H7 (cell line): ENCODE results near the gene CAV2. TPM values are rescaled to one million over a fixed set of nuclear protein-coding genes. Genes with fewer than 3 reads are reported as not detected.
A peak's percentile ranks its signal among the peaks of the same experiment; 100 is the strongest.

ENCODE experiments used
- DNase-seq: peaks from one replicate; pipeline ENCODE4 v3.0.0; 2012
- H3K27me3 ChIP-seq: 2 replicates; pipeline ENCODE4 v1.6.0; 2011; ENCODE audit warnings: mild to moderate bottlenecking, low read length; ENCODE audit not compliant: control insufficient read depth, insufficient read depth
- H3K36me3 ChIP-seq: replicated peaks from 2 replicates; pipeline ENCODE4 v1.5.1; 2011; ENCODE audit warnings: low read length; ENCODE audit not compliant: control insufficient read depth, insufficient read depth
- H3K4me3 ChIP-seq: 2 replicates; pipeline ENCODE4 v1.5.1; 2011; ENCODE audit warnings: low read depth, mild to moderate bottlenecking, control low read depth, low read length, moderate library complexity; ENCODE audit not compliant: insufficient read depth
- total RNA-seq: library from RNA; depleted of rRNA; stranded (reverse); fragments of >200 nt; shearing (Covaris generic); gene quantifications from 2 replicates; pipeline ENCODE4 v1.2.3, GENCODE V29; 2014

The CAV2 gene
- total RNA-seq, 1 experiment from 2014 or later: 8.0 TPM

DNA sequence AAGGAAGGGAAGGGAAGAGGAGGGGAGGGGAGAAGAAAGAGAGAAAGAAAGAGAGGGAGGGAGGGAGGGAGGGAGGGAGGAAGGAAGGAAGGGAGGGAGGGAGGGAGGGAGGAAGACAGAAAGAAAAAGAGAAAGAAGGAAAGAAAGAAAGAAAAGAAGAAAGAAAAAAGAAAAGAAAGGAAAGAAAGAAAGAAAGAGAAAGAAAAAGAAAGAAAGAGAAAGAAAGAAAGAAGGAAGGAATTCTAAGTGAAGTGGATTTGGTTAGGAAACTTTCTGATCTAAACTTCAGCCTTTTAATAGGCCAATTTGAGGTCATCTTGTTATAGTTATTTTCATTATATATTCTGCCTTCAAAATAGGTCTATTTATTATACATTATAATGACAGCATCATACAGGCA is 4.3 kb downstream of the CAV2 start:
- Histone ChIP-seq H3K27me3 (peaks cover 6% of the 10 kb centered on the region), H3K36me3 (no peaks in the 10 kb centered on the region; the same call in 1 of the 2 replicates), H3K4me3 (no peak overlapping the region)
- no peak for DNase-seq

DNA sequence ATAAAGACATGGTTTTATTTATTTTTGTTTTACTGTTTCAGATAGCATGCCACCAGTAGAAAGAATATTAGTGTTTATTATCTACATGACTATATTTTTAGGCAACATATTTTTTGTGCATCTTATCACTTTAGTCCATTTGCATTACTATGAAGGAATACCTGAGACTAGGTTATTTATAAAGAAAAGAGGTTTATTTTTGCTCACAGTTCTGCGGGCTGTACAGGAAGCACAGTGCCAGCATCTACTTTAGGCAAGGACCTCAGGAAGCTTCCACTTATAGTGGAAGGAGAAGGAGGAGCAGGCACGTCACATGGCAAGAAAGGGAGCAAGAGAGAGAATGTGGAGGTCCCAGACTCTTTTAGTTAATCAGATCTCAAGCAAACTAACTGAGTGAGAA is 5.7 kb downstream of the CAV2 start:
- no peak for DNase-seq
- H3K36me3 ChIP-seq: no peaks in the 10 kb centered on the region; the same call in 1 of the 2 replicates
- H3K4me3 ChIP-seq: no peak overlapping the region

DNA sequence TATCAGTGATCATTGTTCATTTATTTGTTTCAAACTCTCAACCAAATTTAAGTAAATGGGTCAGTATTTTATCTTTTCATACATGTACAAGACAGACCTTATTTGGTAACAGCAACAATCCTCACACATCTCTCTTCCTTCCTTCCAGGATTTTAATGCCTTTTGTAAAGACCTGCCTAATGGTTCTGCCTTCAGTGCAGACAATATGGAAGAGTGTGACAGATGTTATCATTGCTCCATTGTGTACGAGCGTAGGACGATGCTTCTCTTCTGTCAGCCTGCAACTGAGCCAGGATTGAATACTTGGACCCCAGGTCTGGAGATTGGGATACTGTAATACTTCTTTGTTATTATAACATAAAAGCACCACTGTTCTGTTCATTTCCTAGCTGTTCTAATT is 6.3 kb downstream of the CAV2 start:
- no peaks in the 10 kb centered on the region for H3K27me3 ChIP-seq
- H3K36me3 ChIP-seq: no peaks in the 10 kb centered on the region; the same call in 1 of the 2 replicates
- DNase-seq: no peak
- no peak overlapping the region for H3K4me3 ChIP-seq

More for the DNA sequence above, 5.7 kb downstream of the CAV2 start:
- peaks cover 3% of the 10 kb centered on the region for H3K27me3 ChIP-seq

DNA sequence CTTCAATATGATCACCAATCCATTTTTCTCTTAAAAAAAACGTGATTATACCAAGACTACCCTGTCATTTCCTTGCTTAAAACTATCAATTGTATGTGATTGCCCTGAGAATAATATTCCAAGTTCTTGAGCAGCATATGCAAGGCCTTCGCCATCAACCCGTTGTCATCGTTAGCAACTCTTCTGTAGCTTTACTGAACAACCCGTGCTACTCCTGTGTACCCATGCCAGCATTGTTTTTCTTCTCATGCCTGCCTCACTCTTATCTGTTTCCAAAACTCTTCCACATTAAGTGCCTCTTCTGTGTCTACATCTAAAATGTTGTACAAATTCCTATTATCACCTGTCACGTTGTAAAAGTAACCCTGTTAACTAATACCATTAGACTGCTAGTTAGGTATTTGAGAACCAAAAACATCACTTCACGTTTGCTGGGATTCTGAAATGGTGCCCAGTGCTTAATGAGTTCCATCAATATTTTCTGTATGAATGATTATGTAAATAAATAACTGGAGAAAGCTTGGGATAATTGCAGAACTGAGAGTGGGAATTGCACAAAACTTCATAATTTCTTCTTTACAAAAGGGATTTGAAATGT is 10.5 kb downstream of the CAV2 start:
- Histone ChIP-seq H3K36me3 (no peaks in the 10 kb centered on the region; the same call in 1 of the 2 replicates), H3K27me3 (no peaks in the 10 kb centered on the region), H3K4me3 (no peak overlapping the region)
- no peak for DNase-seq

DNA sequence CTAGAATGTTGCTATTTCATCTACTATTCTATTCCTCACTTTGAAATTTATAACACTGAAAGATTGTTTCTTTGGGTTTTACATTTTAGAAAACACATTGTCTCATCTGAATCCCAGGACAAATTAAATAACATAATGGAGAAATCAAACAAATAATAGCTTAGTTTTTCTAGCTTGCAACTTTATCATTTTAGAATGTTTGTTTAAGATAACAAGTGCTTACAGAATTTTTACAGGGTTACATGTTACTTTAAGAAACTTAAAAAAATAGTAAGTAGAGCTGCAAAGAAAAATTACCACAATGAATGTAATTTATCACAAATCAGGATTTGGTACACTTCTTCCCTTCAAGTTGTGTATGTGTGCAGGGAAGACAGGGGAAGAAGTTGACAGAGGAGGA is 11.3 kb downstream of the CAV2 start:
- Histone ChIP-seq H3K27me3 (no peaks in the 10 kb centered on the region), H3K36me3 (no peaks in the 10 kb centered on the region; the same call in 1 of the 2 replicates), H3K4me3 (no peak overlapping the region)
- no peak for DNase-seq

DNA sequence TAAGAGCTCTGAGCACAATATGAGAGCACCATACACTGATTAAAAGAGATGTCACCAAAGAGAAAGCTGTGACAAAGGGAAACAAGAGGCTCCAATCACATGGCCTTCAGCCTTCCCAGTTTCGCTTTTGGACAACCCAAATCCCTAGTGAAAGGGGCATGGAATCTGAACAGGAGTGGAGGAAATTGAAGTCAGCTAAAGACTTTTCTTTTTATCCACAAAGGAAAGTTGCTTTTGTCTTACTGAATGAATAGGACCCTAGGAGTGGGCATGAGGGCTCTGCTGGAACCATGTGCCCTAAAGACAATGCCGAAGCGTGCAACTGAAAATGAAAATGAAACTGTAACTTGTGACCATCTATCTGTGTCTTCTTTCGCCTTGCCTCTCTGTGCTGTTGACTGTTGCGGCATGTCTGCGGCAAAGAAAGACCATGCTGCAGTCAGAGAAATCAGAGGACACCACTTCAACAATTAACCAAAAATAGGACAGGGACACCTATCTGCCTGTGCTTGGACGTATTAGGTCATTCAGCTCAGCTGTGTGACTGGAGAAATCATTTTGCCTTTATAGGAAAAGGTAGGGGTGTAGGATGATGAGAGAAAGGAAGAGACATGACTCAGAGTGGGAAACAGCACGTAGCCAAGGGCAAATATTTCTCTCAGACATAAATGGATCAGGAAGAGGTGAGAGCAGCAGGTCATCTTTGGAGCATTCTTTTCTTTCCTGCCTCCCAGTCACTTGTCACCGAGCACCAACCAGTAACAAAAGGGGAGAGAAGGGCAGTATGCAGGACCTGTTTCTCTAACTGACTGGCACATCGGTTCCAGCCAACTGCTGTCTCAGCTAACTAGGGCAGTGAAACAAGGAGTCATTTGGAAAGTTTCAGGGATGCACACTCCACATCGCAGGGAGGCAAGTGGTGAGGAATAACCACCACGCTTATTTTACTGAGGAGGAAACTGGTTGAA is 12.3 kb downstream of the CAV2 start:
- Histone ChIP-seq H3K4me3 (no peak overlapping the region), H3K27me3 (no peaks in the 10 kb centered on the region), H3K36me3 (no peaks in the 10 kb centered on the region)
- DNase-seq: no peak

DNA sequence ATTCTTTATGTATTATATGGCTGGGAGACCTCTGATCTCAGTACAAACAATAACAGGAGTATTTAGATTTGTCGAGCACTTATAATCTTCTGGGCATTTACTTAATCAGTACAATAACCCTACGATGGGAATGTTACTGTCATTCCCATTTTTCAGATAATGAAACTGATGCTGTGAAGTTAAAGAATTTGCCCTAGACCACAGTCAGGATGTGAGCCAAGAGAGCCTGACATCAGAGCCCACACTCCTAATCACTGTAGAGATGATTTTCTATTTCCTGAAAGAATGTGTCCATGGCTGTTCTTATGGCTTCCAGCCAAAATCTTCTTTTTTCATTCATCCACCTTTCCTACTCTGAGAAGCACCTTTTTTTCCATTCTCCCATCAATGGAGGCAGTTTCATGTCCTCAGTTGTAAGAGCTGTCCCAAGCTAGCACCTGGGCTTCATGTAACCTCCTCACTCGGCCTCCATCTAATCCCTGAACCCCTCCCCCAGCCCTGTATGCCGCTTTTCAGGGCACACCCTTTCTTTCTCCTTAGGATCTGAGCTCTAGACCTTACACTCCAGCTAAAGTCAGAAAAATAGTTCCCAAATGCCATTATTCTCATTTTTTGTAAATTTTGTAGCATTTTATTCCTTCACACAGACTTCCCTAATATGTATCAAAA is 13.1 kb downstream of the CAV2 start:
- H3K36me3 ChIP-seq: no peaks in the 10 kb centered on the region
- DNase-seq: no peak
- no peak overlapping the region for H3K4me3 ChIP-seq
- H3K27me3 ChIP-seq: no peaks in the 10 kb centered on the region

DNA sequence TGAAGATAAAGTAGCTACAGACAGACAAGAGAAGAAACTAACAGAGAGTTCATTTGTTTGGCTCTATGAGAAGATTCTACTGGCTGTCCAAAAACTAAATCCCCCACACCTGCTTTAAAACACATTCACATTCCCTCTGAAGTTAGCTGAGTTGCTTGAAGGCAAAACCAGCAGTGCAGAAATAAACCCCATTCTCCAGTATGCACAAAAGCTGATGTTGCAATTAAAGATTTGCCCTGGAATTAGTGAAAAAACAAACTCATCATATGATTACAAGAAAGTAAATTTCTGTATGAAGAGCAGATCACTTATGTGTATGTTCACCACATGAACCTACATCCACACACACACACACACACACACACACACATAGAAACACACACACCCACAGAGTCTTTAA is 16.0 kb downstream of the CAV2 start:
- Histone ChIP-seq H3K27me3 (no peaks in the 10 kb centered on the region), H3K4me3 (no peak overlapping the region), H3K36me3 (no peaks in the 10 kb centered on the region)
- no peak for DNase-seq

DNA sequence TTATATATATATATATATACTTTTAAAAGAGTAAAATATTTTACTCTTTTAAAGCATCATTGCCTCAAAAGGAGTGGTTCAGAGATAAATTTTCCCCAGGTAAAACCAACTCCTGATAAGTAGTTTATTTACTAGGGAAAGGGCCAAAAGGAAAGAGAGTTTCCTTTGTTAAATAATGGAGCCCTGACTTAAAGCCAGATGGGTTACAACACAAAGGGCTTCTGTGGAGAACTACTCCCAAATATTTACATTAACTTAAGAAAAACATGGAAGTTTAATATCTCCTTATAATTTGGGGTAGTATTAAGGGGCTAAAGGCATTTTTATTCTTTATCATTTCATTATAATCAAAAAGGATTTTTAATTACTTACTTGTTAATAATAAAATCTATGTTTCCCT is 16.8 kb downstream of the CAV2 start:
- DNase-seq: no peak
- Histone ChIP-seq H3K4me3 (no peak overlapping the region), H3K27me3 (no peaks in the 10 kb centered on the region), H3K36me3 (no peaks in the 10 kb centered on the region)

DNA sequence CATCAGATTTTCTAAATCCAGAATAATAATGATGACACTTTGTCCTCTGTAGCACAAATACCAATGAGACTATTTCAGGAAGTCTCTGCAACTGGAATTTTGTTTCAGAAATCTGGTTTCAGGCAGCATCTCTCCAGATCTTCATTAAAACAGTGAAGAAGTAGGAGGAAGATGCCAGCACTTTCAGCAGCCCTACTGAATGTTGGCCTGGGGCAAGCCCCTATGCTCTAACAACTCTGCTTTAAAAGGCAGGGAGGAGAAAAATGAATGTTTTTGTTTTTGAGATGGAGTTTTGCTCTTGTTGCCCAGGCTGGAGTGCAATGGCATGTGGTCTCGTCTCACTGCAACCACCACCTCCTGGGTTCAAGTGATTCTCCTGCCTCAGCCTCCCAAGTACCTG is 18.1 kb downstream of the CAV2 start:
- Histone ChIP-seq H3K27me3 (no peaks in the 10 kb centered on the region), H3K36me3 (no peaks in the 10 kb centered on the region), H3K4me3 (no peak overlapping the region)
- DNase-seq: no peak

DNA sequence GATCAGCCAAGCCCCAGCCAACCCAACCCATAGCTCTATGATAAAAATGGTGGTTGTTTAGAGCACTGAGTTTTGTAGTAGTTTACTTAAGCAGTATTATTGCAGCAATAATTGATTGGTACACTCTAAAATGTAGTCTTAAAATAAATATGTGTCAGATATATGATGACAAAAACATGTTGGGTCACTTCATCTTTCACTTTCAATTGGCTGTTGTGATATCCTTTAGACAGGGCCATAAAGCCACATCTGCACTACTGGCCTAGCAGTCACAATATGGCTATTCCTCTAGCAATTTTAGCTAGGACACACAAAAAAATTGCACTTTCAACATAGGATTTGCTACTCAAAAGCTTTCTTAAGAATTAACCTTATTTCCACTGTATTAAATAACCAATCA is 19.4 kb downstream of the CAV2 start:
- Histone ChIP-seq H3K36me3 (no peaks in the 10 kb centered on the region), H3K4me3 (no peak overlapping the region), H3K27me3 (no peaks in the 10 kb centered on the region)
- no peak for DNase-seq

DNA sequence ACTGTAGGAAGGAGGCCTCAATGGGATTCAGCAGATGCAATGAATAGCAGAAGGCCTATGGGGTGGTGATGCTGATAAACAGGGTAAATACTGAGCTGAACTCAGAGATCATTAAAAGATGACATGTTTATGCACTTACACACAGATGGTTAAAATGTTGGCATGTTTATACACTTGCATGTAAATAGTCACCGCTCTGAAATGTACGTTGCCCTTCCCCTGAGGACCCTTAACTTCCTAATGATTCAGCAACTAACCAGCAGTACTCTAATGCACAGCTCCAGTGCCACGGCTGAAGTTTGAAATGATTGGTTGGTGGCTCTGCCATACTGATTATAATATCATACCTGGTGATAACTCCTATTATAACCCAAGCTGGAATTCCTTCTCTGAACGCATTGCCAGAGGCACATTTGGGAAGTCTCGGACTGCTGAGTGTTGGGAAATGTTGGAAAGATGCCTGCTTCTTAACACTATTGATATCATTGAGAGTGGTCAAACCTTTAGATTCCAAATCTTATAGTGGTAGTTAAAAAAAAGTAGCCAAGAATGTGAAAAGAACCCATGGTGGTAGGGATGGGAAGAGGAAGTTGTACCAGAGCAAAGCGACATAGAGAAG is 21.6 kb downstream of the CAV2 start:
- no peak overlapping the region for H3K4me3 ChIP-seq
- H3K36me3 ChIP-seq: no peaks in the 10 kb centered on the region
- no peaks in the 10 kb centered on the region; the same call in 1 of the 2 replicates for H3K27me3 ChIP-seq
- no peak for DNase-seq

DNA sequence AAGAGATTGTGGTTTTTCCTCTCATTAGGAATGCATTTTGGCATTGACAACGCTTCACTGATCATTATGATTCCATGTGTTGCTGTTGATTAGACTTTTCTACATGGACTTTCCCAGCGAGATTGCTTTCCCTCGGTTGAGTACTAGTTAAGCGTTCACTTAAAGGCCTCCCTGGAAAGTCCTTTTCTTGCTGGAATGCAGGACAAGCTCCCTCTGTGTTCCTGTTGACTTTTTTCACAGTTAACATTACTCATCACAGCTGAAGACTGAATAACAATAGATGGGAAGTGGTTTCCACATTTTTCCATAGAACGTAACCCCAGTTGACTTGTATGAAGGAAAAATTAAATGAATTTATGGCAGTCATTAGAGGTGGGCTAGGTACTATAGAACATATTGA is 22.7 kb downstream of the CAV2 start:
- Histone ChIP-seq H3K36me3 (no peaks in the 10 kb centered on the region), H3K4me3 (no peak overlapping the region), H3K27me3 (no peaks in the 10 kb centered on the region; the same call in 1 of the 2 replicates)
- DNase-seq: peak; percentile 38

DNA sequence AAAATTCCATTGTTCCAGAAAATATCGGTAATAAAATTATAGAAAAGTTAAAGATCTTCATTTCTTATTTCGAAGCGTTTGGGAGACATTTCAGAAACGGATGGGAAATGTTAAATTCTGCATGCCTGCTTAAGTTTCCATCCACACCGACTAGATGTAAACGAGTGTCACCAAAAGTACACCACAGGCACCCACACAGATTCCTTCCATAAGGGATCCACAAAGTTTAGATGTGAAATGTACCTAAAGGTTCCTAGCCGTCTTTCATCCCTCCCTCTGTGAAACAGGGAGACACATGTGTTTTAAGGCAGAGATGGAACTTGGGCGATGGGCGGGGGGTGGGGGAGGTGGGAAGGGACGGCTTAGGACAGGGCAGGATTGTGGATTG is 24.7 kb downstream of the CAV2 start:
- Histone ChIP-seq H3K27me3 (no peaks in the 10 kb centered on the region; the same call in 1 of the 2 replicates), H3K36me3 (no peaks in the 10 kb centered on the region; the same call in 1 of the 2 replicates), H3K4me3 (peak overlapping the region; percentile 77)
- DNase-seq: no peak
